ENCODE measurements around the gene ADCK1. TPM values are rescaled to one million over a fixed set of nuclear protein-coding genes. Genes with fewer than 3 reads are reported as not detected.
A peak's percentile ranks its signal among the peaks of the same experiment; 100 is the strongest.

The ADCK1 gene
- total and polyA plus RNA-seq, 8 donors = 2.9 to 9.9 (median 4.9) TPM

DNA sequence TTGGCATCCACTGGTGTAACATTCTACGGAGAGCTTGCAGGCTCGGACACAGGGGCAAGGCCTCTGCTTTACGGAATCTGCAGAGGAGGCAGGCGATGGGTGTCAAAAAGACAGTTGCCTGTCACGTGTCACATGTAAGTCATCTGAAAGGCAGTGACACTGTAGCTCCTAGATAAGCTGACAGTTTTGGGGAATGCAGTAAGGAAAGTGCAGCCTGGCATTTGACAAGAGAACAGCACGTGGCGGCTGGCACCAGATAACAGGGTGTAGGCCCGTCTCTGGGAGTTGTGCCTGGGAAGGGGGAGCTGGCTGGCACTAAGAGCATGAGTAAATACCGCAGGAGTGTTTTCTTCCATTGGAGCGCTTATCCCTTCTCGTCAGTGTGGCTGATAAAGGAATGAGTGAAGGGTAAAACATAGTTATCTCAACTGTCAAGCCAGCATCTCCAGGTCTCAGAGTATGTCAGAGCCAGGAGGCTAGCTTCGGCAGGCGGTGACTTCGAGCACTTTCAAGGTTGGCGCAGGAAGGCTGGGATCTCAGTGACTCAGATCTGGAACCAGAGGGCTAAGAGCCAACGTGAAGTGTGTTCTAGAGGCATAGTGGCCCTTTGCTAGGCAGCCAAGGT is 26.1 kb downstream of the ADCK1 start:
- ATAC-seq (peak; percentile 75 to 91 (median 83)), FAIRE-seq (no peak), DNase-seq (peak in 4 of 6 donors; percentile 18 to 49 (median 37))
- WGBS, 2 donors = 48 to 58% methylated on average over 16 of the region's 16 CpGs
- H3K4me3 ChIP-seq = no peak overlapping the region
- H3K4me1 ChIP-seq = no peaks in the 10 kb centered on the region
- peaks cover 0 to 5% (median 5%) of the 10 kb centered on the region in 3 donors for H3K36me3 ChIP-seq
- TF ChIP-seq, protein P1, sequence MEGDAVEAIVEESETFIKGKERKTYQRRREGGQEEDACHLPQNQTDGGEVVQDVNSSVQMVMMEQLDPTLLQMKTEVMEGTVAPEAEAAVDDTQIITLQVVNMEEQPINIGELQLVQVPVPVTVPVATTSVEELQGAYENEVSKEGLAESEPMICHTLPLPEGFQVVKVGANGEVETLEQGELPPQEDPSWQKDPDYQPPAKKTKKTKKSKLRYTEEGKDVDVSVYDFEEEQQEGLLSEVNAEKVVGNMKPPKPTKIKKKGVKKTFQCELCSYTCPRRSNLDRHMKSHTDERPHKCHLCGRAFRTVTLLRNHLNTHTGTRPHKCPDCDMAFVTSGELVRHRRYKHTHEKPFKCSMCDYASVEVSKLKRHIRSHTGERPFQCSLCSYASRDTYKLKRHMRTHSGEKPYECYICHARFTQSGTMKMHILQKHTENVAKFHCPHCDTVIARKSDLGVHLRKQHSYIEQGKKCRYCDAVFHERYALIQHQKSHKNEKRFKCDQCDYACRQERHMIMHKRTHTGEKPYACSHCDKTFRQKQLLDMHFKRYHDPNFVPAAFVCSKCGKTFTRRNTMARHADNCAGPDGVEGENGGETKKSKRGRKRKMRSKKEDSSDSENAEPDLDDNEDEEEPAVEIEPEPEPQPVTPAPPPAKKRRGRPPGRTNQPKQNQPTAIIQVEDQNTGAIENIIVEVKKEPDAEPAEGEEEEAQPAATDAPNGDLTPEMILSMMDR (IDR thresholded peaks at IDR 0.05) = no peak
- intact Hi-C loops (cut with DNase I) = no loop called here
- H3K9me3 ChIP-seq = no peaks in the 10 kb centered on the region
- H3K27ac ChIP-seq = no peak overlapping the region
- no peaks in the 10 kb centered on the region for H3K27me3 ChIP-seq

DNA sequence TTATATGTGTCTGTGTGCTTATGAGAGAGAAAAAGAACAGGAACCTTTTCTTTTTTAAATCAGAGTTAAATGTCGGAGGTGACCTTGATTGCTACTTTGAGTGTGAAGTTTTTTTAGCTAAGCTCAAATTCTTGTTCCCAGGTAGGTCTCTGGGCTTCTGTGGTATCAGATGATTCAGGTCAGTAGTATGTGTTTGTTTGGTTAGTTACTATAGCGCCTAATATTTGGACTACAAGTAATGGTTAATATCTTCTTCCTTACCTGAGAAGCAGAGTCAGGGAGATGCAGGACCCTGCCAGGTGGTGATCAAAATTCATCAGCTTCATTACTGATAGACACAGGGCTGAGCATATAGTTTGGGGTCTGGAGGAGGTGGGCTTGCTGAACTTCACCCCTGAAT is 30.8 kb downstream of the ADCK1 start:
- ATAC-seq = peak in 1 of 4 donors; percentile 63
- TF ChIP-seq, protein P1 (IDR thresholded peaks at IDR 0.05) = no peak
- H3K36me3 ChIP-seq = peaks cover 0 to 5% (median 5%) of the 10 kb centered on the region in 3 donors
- no peak for FAIRE-seq
- H3K4me3 ChIP-seq = no peak overlapping the region
- intact Hi-C loops (cut with DNase I) = no loop called here
- H3K27me3 ChIP-seq = no peaks in the 10 kb centered on the region
- no peak overlapping the region for H3K27ac ChIP-seq
- no peak for DNase-seq
- H3K9me3 ChIP-seq = no peaks in the 10 kb centered on the region
- H3K4me1 ChIP-seq = no peaks in the 10 kb centered on the region
- WGBS, 2 donors = 68 to 80% methylated on average over 2 of the region's 2 CpGs

DNA sequence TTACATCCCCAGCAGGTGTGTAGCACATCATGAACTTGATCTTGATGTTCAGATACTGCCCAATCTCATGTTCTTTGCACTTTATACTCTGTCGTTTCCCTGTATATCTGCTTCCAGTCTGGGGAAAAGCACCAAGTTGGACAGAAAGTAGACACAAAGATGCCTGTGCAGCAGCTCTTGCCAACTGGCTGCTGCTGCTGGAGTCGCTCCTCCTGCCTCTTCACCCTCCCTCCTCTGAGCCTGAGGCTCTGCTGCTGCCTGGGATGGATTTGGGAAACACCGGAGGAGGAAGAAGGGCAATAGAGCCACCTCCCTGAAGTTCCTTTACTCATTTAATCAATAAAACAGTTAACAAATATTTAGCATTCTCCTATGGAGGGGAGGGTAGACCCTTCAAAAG is 32.4 kb downstream of the ADCK1 start:
- intact Hi-C loops (cut with DNase I) = no loop called here
- peaks cover 0 to 5% (median 5%) of the 10 kb centered on the region in 3 donors for H3K36me3 ChIP-seq
- no peaks in the 10 kb centered on the region for H3K9me3 ChIP-seq
- no peak overlapping the region for H3K27ac ChIP-seq
- no peak for DNase-seq
- H3K4me1 ChIP-seq = no peaks in the 10 kb centered on the region
- TF ChIP-seq, protein P1 (IDR thresholded peaks at IDR 0.05) = no peak
- H3K4me3 ChIP-seq = no peak overlapping the region
- WGBS, 2 donors = 50 to 53% methylated on average over 3 of the region's 3 CpGs
- H3K27me3 ChIP-seq = no peaks in the 10 kb centered on the region
- no peak for FAIRE-seq
- no peak for ATAC-seq

DNA sequence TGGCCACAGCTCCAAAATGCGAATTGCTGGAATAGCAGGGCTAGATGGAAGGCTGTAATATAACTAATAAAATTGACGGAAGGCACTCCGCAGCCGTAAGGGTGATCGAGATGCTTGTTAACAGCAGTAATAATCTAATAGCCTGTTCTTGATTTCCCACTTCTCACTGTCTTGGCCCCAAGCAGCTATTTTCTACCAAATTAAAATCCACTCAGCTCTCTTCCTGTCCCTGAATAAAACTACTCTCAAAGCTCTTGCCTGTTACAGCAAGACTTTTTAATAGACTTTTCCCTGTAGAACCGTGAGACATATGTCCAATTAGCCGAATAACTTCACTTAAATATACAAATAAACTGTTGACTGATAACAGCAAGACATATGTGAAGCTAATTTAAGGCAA is 38.0 kb downstream of the ADCK1 start:
- TF ChIP-seq, protein P1 (IDR thresholded peaks at IDR 0.05) = no peak
- 80 to 89% methylated on average over 7 of the region's 7 CpGs for WGBS, 2 donors
- intact Hi-C loops (cut with DNase I) = no loop called here
- no peak for DNase-seq
- H3K9me3 ChIP-seq = no peaks in the 10 kb centered on the region
- no peak overlapping the region for H3K4me3 ChIP-seq
- no peaks in the 10 kb centered on the region for H3K36me3 ChIP-seq
- no peak for ATAC-seq
- no peak for FAIRE-seq
- H3K27ac ChIP-seq = no peak overlapping the region
- no peaks in the 10 kb centered on the region for H3K4me1 ChIP-seq
- no peaks in the 10 kb centered on the region for H3K27me3 ChIP-seq

DNA sequence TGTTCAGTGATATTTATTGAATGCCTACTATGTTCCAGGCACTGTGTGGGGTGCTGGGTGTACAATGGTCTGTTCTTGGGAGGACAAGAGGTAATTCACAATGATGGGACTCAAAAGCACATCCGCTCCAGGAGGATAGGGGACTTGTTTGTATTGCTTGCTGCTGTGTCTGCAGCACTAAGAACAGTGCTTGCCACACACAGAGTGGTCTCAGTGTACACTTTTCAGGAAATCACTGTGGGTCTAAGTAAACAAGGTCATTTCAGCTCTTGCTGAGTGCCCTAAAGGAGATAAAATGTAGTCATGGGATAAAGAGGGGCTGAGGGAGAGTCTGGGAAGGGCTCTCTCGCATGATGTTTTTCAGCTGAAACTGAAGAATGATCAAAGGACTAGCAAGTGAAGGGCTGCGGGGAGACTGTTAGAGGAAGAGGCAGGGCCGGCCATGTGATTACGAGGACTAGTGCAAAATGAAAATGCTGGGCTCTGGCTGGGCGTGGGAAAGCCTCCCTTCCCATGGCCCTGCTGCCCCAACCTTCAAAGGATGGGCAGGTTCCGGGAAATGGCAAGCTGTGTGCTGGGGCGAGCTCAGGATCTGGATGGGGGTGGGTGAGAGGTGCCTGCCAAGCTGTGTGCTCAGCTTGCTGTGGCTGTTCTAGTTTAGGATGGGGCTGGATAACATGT is 39.1 kb downstream of the ADCK1 start:
- Histone ChIP-seq H3K27ac (no peak overlapping the region), H3K4me1 (no peaks in the 10 kb centered on the region), H3K36me3 (no peaks in the 10 kb centered on the region), H3K4me3 (no peak overlapping the region), H3K27me3 (no peaks in the 10 kb centered on the region), H3K9me3 (no peaks in the 10 kb centered on the region)
- ATAC-seq (no peak), FAIRE-seq (no peak), DNase-seq (no peak)
- TF ChIP-seq, protein P1 (IDR thresholded peaks at IDR 0.05) = no peak
- intact Hi-C loops (cut with DNase I) = no loop called here
- WGBS, 2 donors = 88 to 93% methylated on average over 8 of the region's 8 CpGs
